NCI-H1417 (cell line): Measurements from ENCODE around the gene SPINT1.

Experiments used
- DNase-seq, 3 experiments: peaks; one replicate each; lab custom pipeline; 2025; lab: John Stamatoyannopoulos, UW

Gene SPINT1

GRCh38 chr15:40893019-40893670, 49.3 kb downstream of the SPINT1 start:
- no peak for DNase-seq

- peak; percentile 89 to 95 (median 94) for DNase-seq
These were observed 50.2 kb downstream of the SPINT1 start, which contains the start of gene VPS18 for GRCh38 chr15:40893733-40894680. VPS18 (plus strand) TSS chr15:40894450; CDS start chr15:40894769, 319 bp downstream.

- peak in 2 of 3 experiments; percentile 58 to 64 for DNase-seq
These were observed 51.0 kb downstream of the SPINT1 start for GRCh38 chr15:40894681-40895448.

- no peak for DNase-seq
These were observed 55.8 kb downstream of the SPINT1 start for GRCh38 chr15:40899536-40900207.

- DNase-seq, result no peak
These were observed 56.6 kb downstream of the SPINT1 start for GRCh38 chr15:40900256-40901052.

- DNase-seq, result no peak
These were observed 57.2 kb downstream of the SPINT1 start for GRCh38 chr15:40901053-40901443.

GRCh38 chr15:40902605-40903561, 59.0 kb downstream of the SPINT1 start:
- DNase-seq, result no peak

- no peak for DNase-seq
These were observed 60.8 kb downstream of the SPINT1 start for GRCh38 chr15:40904552-40905201.

GRCh38 chr15:40906091-40906990, 62.5 kb downstream of the SPINT1 start:
- DNase-seq, result peak; percentile 54 to 92 (median 84)

- DNase-seq, result peak; percentile 3 to 84 (median 72)
These were observed 63.3 kb downstream of the SPINT1 start for GRCh38 chr15:40906991-40907802.
